ENCODE measurements around the gene PSMD2. TPM values are rescaled to one million over a fixed set of nuclear protein-coding genes. Genes with fewer than 3 reads are reported as not detected.

Gene PSMD2
- total and polyA plus RNA-seq, 11 donors: 82.3 to 443 (median 232) TPM

DNA sequence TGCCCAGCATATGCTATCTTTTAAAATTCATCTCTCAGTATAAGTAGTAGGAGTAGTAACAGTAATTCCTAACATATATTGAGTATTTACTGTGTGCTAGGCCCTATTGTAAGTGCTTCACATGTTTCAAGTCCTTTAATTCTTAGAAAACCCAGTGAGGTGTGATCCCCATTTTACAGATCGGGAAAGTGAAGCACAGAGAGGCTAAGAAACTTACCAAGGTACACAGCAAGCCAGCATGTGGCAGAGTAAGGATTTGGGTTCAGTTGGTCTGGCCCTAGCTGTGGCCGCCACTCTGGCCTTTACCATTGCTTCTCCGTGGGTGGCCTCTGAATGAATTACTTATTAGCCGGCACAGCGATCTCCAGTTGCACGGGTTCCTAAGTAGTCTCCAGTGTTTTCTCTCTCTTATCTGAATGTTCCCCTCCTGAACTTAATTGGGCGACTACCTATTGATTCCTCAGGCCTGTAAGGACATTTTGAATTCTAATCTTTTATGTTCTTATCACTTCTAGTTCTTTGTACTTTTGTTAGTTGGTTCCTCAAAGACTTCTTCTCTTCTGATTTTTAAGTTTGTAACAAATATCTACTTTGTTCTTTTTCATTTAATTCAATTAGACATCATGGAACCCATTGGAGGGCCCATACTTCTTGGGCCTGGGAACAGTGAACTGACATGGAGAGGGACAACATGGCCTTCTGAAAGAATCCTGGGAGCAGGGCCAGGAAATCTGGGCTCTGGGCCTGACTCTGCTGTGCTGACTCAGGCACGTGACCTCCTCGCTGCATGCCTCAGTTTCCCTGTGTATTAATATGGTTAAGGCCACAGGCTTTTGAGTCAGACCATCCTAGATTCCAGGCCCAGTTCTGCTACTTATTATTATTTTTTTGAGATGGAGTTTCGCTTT is 50.8 kb downstream of the PSMD2 start:
- Histone ChIP-seq H3K4me3 (no peak overlapping the region), H3K27me3 (no peaks in the 10 kb centered on the region), H3K9me3 (no peaks in the 10 kb centered on the region), H3K4me1 (peaks cover 0 to 11% (median 8%) of the 10 kb centered on the region in 12 donors), H3K36me3 (peaks cover 0 to 19% (median 12%) of the 10 kb centered on the region in 9 donors), H3K27ac (no peak overlapping the region)
- TF ChIP-seq, protein P1, sequence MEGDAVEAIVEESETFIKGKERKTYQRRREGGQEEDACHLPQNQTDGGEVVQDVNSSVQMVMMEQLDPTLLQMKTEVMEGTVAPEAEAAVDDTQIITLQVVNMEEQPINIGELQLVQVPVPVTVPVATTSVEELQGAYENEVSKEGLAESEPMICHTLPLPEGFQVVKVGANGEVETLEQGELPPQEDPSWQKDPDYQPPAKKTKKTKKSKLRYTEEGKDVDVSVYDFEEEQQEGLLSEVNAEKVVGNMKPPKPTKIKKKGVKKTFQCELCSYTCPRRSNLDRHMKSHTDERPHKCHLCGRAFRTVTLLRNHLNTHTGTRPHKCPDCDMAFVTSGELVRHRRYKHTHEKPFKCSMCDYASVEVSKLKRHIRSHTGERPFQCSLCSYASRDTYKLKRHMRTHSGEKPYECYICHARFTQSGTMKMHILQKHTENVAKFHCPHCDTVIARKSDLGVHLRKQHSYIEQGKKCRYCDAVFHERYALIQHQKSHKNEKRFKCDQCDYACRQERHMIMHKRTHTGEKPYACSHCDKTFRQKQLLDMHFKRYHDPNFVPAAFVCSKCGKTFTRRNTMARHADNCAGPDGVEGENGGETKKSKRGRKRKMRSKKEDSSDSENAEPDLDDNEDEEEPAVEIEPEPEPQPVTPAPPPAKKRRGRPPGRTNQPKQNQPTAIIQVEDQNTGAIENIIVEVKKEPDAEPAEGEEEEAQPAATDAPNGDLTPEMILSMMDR (IDR thresholded peaks at IDR 0.05): no peak
- DNase-seq (peak in 1 of 5 donors; percentile 24), ATAC-seq (no peak)
- 79 to 84% (median 82%) methylated on average over 10 of the region's 10 CpGs for WGBS, 4 donors
- intact Hi-C loops (cut with DNase I): loop anchor here in 1 of 10 donors (5.0 kb wide), 1 partner anchor 48 kb away; no protein-coding TSS in a partner anchor

DNA sequence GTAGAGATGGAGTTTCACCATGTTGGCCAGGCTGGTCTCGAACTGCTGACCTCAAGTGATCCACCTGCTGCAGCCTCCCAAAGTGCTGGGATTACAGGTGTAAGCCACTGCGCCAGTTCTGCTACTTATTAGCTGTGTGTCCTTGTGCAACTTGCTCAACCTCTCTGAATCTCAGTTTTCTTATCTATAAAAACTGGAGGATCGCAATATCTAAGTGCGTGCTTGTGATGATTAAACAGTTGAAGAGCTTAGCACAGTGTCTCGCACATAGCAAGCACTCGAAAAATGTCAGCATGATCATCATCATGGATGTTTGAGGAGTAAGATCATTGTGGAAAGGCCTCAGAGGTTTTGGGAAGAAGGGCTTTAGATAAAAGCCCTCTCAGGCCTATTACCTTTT is 51.6 kb downstream of the PSMD2 start:
- no peaks in the 10 kb centered on the region for H3K9me3 ChIP-seq
- no peak overlapping the region for H3K27ac ChIP-seq
- intact Hi-C loops (cut with DNase I): no loop called here
- DNase-seq (no peak), ATAC-seq (no peak)
- peaks cover 0 to 13% (median 8%) of the 10 kb centered on the region in 9 donors for H3K36me3 ChIP-seq
- WGBS, 4 donors: 93 to 95% (median 94%) methylated on average over 6 of the region's 6 CpGs
- TF ChIP-seq, protein P1 (IDR thresholded peaks at IDR 0.05): no peak
- no peak for TF ChIP-seq POLR2A (IDR thresholded peaks at IDR 0.05)
- no peaks in the 10 kb centered on the region for H3K27me3 ChIP-seq
- H3K4me3 ChIP-seq: no peak overlapping the region
- H3K4me1 ChIP-seq: peaks cover 0 to 8% (median 4%) of the 10 kb centered on the region in 12 donors

DNA sequence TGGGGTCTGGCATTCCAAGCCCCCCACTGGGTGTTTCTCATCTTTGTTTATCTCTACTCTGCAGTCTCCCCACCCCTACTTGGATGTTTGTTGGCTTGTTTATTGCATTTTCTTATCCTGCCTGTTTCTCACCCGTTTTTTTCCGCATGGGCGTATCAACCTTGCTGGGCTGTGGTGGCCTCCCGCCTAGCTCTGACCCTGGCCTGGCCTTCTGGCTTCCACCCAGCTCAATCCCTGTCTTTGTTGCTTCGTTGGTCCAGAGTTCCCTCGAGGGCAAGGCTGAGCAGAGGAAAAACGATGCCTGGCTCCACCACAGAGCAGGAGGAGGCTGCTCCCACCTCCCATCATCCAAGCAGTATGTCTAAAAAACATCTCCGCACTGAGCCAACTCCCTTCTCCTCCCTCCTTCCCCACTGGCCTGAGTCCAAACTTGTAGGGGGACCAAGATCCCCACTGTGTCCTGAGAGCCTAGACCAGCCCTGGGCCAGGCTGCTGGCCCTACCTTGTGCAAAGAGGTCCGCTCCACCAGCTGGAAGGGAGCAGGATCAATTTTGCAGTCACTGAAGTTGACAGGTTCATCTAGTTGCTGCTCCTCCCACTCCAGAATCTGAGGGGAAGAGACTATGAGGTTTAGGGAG is 52.6 kb downstream of the PSMD2 start:
- Histone ChIP-seq H3K4me1 (peaks cover 0 to 4% (median 0%) of the 10 kb centered on the region in 12 donors), H3K36me3 (peaks cover 0 to 9% (median 3%) of the 10 kb centered on the region in 9 donors), H3K27ac (no peak overlapping the region), H3K4me3 (no peak overlapping the region), H3K9me3 (no peaks in the 10 kb centered on the region), H3K27me3 (no peaks in the 10 kb centered on the region)
- 55 to 64% (median 60%) methylated on average over 9 of the region's 9 CpGs for WGBS, 4 donors
- intact Hi-C loops (cut with DNase I): no loop called here
- DNase-seq (no peak), ATAC-seq (no peak)
- TF ChIP-seq, protein P1 (IDR thresholded peaks at IDR 0.05): no peak
- no peak for TF ChIP-seq POLR2A (IDR thresholded peaks at IDR 0.05)

DNA sequence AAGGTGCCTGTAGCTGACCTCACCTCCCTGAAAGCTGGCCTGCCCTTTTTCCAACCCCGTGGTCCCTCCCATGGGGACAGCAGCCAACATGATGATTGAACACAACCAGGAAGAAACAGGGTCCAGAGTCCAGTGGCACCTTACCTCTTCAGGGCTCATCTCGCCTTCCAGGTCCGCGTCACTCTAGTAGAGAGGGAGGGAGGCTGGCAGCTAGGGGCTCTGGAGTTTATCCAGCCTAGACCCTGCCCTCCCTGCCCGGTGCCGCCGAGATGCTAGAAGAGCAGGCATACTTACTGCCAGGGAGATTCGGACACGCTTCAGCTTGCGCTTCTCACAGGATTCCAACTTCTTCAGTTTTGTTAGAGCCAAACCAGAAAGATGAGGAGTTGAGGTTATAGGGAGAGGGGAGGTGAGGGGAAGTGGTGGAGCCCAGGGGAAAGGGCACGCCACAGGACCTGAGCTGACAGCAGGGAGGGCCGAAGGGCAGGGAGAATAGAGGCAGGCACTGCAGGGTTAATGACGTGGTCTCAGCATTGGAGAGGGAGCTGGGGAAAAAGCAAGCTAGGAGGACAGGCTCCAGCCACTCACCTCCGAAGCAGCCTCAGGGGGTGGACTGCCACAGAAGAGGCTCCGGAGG is 53.2 kb downstream of the PSMD2 start:
- DNase-seq: no peak
- TF ChIP-seq, protein P1 (IDR thresholded peaks at IDR 0.05): no peak
- no peak for TF ChIP-seq POLR2A (IDR thresholded peaks at IDR 0.05)
- Histone ChIP-seq H3K4me1 (peaks cover 0 to 4% (median 0%) of the 10 kb centered on the region in 12 donors), H3K27ac (no peak overlapping the region), H3K4me3 (no peak overlapping the region), H3K36me3 (peaks cover 0 to 16% (median 0%) of the 10 kb centered on the region in 9 donors), H3K27me3 (no peaks in the 10 kb centered on the region), H3K9me3 (no peaks in the 10 kb centered on the region)
- WGBS, 4 donors: 80 to 87% (median 86%) methylated on average over 15 of the region's 15 CpGs
- ATAC-seq: peak in 1 of 4 donors; percentile 2
- intact Hi-C loops (cut with DNase I): no loop called here

All from heart left ventricle (tissue), 16 donors.